ENCODE measurements around the gene EP400.
A peak's percentile ranks its signal among the peaks of the same experiment; 100 is the strongest.

The EP400 gene, protein sequence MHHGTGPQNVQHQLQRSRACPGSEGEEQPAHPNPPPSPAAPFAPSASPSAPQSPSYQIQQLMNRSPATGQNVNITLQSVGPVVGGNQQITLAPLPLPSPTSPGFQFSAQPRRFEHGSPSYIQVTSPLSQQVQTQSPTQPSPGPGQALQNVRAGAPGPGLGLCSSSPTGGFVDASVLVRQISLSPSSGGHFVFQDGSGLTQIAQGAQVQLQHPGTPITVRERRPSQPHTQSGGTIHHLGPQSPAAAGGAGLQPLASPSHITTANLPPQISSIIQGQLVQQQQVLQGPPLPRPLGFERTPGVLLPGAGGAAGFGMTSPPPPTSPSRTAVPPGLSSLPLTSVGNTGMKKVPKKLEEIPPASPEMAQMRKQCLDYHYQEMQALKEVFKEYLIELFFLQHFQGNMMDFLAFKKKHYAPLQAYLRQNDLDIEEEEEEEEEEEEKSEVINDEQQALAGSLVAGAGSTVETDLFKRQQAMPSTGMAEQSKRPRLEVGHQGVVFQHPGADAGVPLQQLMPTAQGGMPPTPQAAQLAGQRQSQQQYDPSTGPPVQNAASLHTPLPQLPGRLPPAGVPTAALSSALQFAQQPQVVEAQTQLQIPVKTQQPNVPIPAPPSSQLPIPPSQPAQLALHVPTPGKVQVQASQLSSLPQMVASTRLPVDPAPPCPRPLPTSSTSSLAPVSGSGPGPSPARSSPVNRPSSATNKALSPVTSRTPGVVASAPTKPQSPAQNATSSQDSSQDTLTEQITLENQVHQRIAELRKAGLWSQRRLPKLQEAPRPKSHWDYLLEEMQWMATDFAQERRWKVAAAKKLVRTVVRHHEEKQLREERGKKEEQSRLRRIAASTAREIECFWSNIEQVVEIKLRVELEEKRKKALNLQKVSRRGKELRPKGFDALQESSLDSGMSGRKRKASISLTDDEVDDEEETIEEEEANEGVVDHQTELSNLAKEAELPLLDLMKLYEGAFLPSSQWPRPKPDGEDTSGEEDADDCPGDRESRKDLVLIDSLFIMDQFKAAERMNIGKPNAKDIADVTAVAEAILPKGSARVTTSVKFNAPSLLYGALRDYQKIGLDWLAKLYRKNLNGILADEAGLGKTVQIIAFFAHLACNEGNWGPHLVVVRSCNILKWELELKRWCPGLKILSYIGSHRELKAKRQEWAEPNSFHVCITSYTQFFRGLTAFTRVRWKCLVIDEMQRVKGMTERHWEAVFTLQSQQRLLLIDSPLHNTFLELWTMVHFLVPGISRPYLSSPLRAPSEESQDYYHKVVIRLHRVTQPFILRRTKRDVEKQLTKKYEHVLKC (N-terminal part only)

DNA sequence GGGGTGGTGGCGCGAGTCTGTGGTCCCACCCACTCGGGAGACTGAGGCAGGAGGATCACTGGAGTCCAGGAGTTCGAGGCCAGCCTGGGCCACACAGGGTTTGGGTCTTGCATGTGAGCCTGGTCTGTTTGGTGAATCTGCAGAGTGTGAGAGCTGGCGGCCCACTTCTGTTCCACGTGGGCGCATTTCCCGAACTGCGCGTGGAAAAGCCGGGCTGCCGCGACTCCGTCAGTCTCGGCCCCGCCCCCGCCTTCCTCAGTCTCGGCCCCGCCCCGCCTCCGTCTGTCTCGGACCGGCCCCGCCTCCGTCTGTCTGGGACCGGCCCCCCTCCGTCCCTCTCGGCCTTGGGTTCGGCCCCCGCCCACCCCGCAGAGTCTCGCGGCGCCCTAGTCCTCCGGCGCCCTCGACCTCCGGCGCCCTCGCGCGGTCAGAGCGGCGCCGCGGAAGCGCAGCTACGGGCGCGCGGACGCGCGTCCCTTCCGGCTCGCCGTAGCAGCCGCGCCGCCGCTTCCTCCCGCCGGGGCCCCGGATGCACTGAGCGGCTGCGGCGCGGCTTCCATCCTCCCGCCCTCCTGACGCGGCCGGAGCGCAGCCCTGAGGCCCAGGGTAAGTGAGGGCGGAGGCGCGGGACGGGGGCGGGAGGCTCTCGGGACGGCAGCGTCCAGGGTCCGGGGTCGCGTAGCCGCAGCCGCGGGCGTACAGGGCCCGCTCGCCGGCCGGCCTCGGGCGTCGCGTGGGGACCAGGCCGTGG lies at the start of gene EP400:
Gene EP400 (plus strand): TSS at position 512 of the 751 bp plus-strand sequence. CDS start 10,678 bp downstream, outside the sequence.
- Histone ChIP-seq H3K27me3 (ENCODE audit: low read depth, low read length) (no peaks in the 10 kb centered on the region), H3K9me3 (ENCODE audit: control insufficient read depth in 1 of 2, low read length in 2 of 2) (no peaks in the 10 kb centered on the region), H3K4me3 (ENCODE audit: low read depth in 1 of 2, low read length in 2 of 2) (peak within 1 kb of the TSS; percentile 78 to 95), H3K36me3 (ENCODE audit: control insufficient read depth in 1 of 2, insufficient read depth in 2 of 2, low read length in 2 of 2) (peaks cover 0 to 6% of the 10 kb centered on the region in 2 donors), H3K27ac (ENCODE audit: low read length) (no peak within 1 kb of the TSS), H3K4me1 (ENCODE audit: control insufficient read depth in 1 of 2, insufficient read depth in 2 of 2, low read length in 2 of 2) (peaks cover 0 to 18% of the 10 kb centered on the region in 2 donors)

DNA sequence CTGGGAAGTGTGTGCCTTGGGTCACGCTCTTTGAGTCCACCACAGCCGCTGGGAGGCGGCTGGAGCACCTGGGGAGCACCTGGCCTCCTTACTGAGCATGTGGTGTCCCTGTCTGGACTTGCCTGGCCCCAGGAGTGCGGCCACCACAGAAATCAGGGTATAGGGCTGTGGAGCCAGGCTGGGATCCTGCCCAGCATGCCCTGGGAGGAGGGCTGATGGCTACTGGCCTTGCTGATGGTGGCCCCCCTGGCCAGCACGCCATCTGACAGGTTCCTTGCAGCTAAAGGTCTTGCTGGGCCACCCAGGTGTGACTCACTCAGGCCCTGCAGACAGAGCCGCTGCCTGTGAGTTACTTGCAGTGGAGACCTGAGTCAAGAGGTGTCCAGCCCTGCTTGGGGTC lies 49.3 kb upstream of the EP400 start:
- Histone ChIP-seq H3K4me1 (ENCODE audit: control insufficient read depth in 1 of 2, insufficient read depth in 2 of 2, low read length in 2 of 2) (peaks cover 10 to 66% of the 10 kb centered on the region in 2 donors), H3K36me3 (ENCODE audit: control insufficient read depth in 1 of 2, insufficient read depth in 2 of 2, low read length in 2 of 2) (peaks cover 0 to 12% of the 10 kb centered on the region in 2 donors)

DNA sequence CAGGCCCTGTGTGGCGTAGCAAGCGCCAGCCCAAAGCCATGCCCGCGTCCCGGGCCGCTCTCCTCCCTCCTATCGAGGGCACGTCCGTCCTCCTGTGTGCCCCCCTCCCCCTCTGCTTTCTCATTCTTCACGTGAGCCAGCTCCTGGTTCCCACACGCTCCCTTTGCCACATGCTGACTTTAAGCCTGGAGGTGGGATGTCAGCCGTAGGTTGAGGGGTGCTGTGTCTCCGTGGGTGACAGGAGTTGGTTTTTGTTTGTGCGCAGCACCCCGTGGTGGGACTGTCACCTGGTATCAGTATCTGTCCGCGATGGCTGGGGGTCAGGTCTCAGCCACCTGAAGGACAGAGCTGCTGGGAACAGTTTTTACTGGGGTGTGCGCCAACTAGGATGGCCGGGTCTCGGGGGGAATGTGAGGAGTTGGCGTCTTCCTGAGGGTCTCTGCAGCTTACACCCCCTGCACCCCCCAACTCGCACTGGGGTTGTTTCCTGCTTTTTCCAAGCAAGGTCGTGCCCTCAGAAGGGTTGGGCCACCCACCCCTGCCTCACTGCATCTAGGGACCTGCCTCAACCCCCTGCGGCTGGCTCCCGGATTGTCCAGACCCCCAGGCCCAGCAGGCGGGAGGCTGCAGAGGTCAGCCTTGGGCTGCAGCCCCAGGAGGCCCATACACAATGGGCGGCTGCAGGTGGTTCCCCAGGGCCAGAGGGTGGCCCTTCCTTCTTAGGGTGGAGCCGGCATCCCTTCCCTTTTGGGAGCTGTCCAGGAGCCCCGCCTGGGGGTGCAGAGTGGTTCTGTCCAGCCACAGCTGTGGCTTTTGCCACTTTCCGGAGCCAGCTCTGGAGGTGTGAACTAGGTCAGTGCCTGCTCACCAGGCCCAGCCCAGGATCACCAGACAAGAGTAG lies 48.1 kb upstream of the EP400 start:
- peaks cover 0 to 9% of the 10 kb centered on the region in 2 donors for H3K36me3 ChIP-seq (ENCODE audit: control insufficient read depth in 1 of 2, insufficient read depth in 2 of 2, low read length in 2 of 2)
- H3K4me3 ChIP-seq (ENCODE audit: low read depth in 1 of 2, low read length in 2 of 2): no peak overlapping the region
- no peaks in the 10 kb centered on the region for H3K9me3 ChIP-seq (ENCODE audit: control insufficient read depth in 1 of 2, low read length in 2 of 2)
- H3K27ac ChIP-seq (ENCODE audit: low read length): no peak overlapping the region
- H3K4me1 ChIP-seq (ENCODE audit: control insufficient read depth in 1 of 2, insufficient read depth in 2 of 2, low read length in 2 of 2): peaks cover 8 to 64% of the 10 kb centered on the region in 2 donors
- H3K27me3 ChIP-seq (ENCODE audit: low read depth, low read length): no peaks in the 10 kb centered on the region

More for the DNA sequence above, 49.3 kb upstream of the EP400 start:
- Histone ChIP-seq H3K27ac (ENCODE audit: low read length) (no peak overlapping the region), H3K9me3 (ENCODE audit: control insufficient read depth in 1 of 2, low read length in 2 of 2) (no peaks in the 10 kb centered on the region), H3K4me3 (ENCODE audit: low read depth in 1 of 2, low read length in 2 of 2) (no peak overlapping the region), H3K27me3 (ENCODE audit: low read depth, low read length) (no peaks in the 10 kb centered on the region)

DNA sequence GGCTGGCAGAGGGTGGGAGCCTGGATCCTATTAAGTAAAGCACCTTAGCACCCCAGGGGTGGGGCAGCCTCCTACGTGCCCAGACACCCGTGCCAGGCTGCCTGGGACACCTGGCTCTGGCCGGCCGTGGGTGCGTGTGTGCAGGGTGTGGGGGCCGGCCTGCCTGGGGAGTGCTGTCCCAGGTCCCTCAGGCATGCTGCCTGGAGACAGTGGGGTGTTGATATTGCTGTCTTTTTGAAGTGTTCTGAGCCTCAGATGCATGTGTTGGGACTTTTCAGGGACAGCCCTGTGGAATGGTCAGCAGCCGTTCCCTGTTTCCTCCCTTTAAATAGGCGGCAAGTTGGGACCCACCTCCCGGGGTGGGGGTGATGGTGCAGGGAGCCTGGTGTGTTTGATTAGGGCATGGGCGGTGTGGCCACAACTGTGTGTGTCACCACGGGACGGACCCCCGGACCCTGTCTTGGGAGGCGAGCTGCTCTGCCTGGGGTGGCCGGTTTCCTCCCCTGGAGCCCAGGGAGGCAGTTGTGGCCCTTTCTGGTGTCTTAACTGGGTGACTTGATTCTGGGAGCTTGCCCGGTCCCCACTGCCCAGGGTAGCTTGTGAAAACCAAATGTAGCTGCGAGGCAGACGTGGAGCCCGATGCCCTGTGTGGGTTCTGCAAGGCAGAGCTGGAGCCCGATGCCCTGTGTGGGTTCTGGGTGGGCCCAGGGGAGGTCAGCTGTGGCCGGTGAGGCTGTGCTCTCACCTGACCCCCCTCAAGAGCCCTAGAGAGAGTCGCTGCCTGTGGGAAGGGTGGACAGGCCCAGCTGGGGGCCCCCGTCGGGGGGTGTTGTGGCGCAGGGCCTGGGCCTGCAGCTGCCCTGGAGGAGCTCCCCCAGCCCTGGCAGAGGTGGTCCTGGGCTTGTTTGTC lies 47.2 kb upstream of the EP400 start:
- Histone ChIP-seq H3K36me3 (ENCODE audit: control insufficient read depth in 1 of 2, insufficient read depth in 2 of 2, low read length in 2 of 2) (peaks cover 0 to 15% of the 10 kb centered on the region in 2 donors), H3K27me3 (ENCODE audit: low read depth, low read length) (no peaks in the 10 kb centered on the region), H3K4me3 (ENCODE audit: low read depth in 1 of 2, low read length in 2 of 2) (no peak overlapping the region), H3K4me1 (ENCODE audit: control insufficient read depth in 1 of 2, insufficient read depth in 2 of 2, low read length in 2 of 2) (peaks cover 4 to 55% of the 10 kb centered on the region in 2 donors), H3K27ac (ENCODE audit: low read length) (no peak overlapping the region), H3K9me3 (ENCODE audit: control insufficient read depth in 1 of 2, low read length in 2 of 2) (no peaks in the 10 kb centered on the region)

DNA sequence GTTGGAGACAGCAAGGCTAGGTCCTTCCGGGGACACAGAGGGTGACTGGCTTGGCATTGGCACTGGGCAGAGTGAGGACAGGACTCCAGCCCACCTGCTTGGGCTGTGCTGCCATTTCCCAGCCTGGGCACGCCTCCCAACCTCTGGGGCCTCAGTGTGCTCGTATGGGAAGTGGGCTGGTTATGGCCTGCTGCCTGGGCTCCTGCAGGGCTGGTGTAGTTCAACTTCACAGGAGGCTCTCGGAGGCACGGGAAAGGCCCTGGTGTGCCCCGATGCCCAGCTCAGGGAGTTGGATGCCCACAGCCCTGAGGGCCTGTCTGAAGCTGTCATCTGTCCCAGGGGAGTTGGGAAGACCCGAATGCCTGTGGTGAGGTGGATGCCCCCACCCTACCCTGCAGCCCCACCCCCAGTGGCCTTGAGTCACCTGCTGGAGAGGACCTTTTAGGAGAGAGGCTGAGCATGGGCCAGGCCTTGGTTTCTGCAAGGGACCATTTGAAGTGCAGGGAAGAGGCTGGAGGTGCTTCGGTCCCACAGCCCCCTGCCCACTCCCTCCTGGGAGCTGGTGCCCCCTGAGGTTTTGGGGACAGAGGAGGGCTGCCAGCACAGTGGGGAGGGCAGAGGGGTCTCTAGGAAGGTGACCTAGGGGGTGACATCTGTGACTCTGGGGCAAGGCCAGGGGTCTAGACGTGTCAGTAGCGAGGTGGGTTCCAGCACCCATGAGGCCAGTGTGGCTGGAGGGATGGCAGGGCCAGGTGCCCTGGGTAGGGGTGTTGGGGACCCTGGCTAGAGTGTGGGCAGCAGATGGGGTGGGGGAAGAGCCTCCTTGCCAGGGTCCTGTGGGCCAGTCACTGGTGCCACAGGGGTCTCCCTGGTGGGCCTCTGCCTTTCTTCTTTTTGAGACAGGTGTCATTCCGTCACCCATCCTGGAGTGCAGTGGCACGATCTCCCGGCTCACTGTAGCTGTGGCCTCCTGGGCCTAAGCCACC lies 46.2 kb upstream of the EP400 start:
- no peaks in the 10 kb centered on the region for H3K27me3 ChIP-seq (ENCODE audit: low read depth, low read length)
- H3K4me3 ChIP-seq (ENCODE audit: low read depth in 1 of 2, low read length in 2 of 2): no peak overlapping the region
- peaks cover 0 to 23% of the 10 kb centered on the region in 2 donors for H3K36me3 ChIP-seq (ENCODE audit: control insufficient read depth in 1 of 2, insufficient read depth in 2 of 2, low read length in 2 of 2)
- peaks cover 0 to 55% of the 10 kb centered on the region in 2 donors for H3K4me1 ChIP-seq (ENCODE audit: control insufficient read depth in 1 of 2, insufficient read depth in 2 of 2, low read length in 2 of 2)
- no peak overlapping the region for H3K27ac ChIP-seq (ENCODE audit: low read length)
- no peaks in the 10 kb centered on the region for H3K9me3 ChIP-seq (ENCODE audit: control insufficient read depth in 1 of 2, low read length in 2 of 2)

DNA sequence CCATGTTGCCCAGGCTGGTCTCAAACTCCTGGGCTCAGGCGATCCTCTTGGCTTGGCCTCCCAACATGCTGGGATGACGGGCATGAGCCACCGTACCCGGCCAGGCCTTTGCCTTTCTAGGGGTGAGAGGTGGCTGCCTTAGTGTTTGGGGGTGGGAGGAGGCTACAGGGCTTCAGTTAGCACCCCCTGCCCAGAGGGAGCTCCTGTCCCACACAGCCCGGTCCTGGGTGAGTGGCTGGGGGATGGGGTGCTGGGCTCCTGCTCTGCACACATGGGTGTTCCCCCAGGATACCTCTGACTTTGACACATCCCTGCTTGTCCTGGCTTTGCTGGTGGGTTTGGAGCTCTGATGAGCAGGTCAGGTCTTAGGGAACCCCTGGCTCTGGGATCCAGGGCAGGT lies 45.4 kb upstream of the EP400 start:
- H3K27me3 ChIP-seq (ENCODE audit: low read depth, low read length): no peaks in the 10 kb centered on the region
- no peak overlapping the region for H3K27ac ChIP-seq (ENCODE audit: low read length)
- H3K9me3 ChIP-seq (ENCODE audit: control insufficient read depth in 1 of 2, low read length in 2 of 2): no peaks in the 10 kb centered on the region
- H3K36me3 ChIP-seq (ENCODE audit: control insufficient read depth in 1 of 2, insufficient read depth in 2 of 2, low read length in 2 of 2): peaks cover 0 to 31% of the 10 kb centered on the region in 2 donors
- H3K4me3 ChIP-seq (ENCODE audit: low read depth in 1 of 2, low read length in 2 of 2): no peak overlapping the region
- peaks cover 0 to 55% of the 10 kb centered on the region in 2 donors for H3K4me1 ChIP-seq (ENCODE audit: control insufficient read depth in 1 of 2, insufficient read depth in 2 of 2, low read length in 2 of 2)

DNA sequence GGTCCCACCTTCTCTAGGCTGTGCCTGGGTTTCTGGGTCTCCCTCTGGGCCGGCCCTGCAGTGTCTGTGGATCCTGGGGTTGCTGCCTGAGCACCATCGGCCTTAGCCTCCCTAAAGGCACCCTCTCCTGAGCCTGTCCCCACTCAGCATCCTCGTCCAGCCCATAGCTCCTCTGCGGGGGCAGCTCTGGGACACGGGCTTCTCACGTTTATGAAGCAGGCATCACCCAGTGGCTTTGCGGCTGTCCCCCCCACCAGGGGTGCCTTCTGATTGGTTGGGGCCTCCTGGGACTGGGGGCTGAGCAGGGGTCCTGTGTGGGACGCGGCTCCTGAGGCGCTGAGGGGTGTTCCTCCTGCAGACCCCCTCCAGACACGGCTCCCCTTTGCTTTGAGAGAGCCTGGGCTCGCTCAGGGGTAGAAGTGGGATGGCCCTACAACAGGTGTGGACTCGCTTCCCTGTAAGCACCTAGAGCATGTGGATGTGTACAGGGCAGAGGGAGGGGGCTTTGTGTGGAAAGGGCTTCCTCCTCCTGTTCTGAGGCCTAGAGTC lies 44.6 kb upstream of the EP400 start:
- Histone ChIP-seq H3K4me3 (ENCODE audit: low read depth in 1 of 2, low read length in 2 of 2) (no peak overlapping the region), H3K9me3 (ENCODE audit: control insufficient read depth in 1 of 2, low read length in 2 of 2) (no peaks in the 10 kb centered on the region), H3K4me1 (ENCODE audit: control insufficient read depth in 1 of 2, insufficient read depth in 2 of 2, low read length in 2 of 2) (peaks cover 0 to 49% of the 10 kb centered on the region in 2 donors), H3K27me3 (ENCODE audit: low read depth, low read length) (no peaks in the 10 kb centered on the region), H3K27ac (ENCODE audit: low read length) (no peak overlapping the region), H3K36me3 (ENCODE audit: control insufficient read depth in 1 of 2, insufficient read depth in 2 of 2, low read length in 2 of 2) (peaks cover 0 to 39% of the 10 kb centered on the region in 2 donors)

DNA sequence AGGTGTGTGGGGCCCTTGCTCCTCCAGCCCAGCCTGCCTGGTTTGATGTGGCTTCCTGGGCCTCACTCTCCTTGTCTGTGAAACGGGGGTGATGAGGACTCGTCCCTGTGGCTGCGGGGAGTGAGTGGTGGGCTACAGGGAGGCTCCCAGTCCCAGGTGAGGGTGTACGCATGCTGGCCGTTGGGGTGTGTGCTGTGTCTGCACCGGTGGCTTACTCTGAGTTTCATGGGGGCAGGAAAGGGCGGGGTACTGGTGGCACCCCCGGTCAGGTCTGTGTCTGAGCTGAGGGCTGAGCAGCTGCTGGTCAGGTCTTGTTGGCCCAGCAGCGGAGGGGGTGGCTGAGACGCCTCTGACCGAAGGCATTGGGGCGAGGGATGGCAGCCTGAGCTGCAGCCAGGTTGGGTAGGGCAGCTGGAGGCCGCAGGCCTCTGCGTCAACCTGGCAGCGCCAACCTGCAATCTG lies 44.1 kb upstream of the EP400 start:
- Histone ChIP-seq H3K36me3 (ENCODE audit: control insufficient read depth in 1 of 2, insufficient read depth in 2 of 2, low read length in 2 of 2) (peaks cover 0 to 40% of the 10 kb centered on the region in 2 donors), H3K9me3 (ENCODE audit: control insufficient read depth in 1 of 2, low read length in 2 of 2) (no peaks in the 10 kb centered on the region), H3K4me1 (ENCODE audit: control insufficient read depth in 1 of 2, insufficient read depth in 2 of 2, low read length in 2 of 2) (peaks cover 0 to 46% of the 10 kb centered on the region in 2 donors), H3K27ac (ENCODE audit: low read length) (no peak overlapping the region), H3K27me3 (ENCODE audit: low read depth, low read length) (no peaks in the 10 kb centered on the region), H3K4me3 (ENCODE audit: low read depth in 1 of 2, low read length in 2 of 2) (no peak overlapping the region)

Measured in muscle layer of duodenum (tissue), 2 donors.